HCT116 (cell line): Measurements from ENCODE around the gene KCNJ8. TPM values are rescaled to one million over a fixed set of nuclear protein-coding genes. Genes with fewer than 3 reads are reported as not detected.

Experiments used
- ATAC-seq: fragments of 200-7000 bp; cut with Tn5 transposase; 2 replicates; pipeline ENCODE4 v1.9.1; 2020; ENCODE audit warnings: mild to moderate bottlenecking, moderate library complexity
- BruUV-seq: library from RNA; stranded (reverse); fragments of 400-500 nt; replicated peaks from 2 replicates; lab custom pipeline; 2021; lab: Mats Ljungman, UMichigan
- CTCF ChIA-PET: fragments of 300-600 bp; sonication (Branson Sonifier 250); formaldehyde crosslinking; loops from one replicate; lab custom pipeline; 2021; ENCODE audit warnings: antibody characterized with exemption; lab: Charles Lee
- POLR2A ChIA-PET: fragments of 300-600, 350-600 bp; sonication (Branson Sonifier 250); formaldehyde crosslinking; loops from one replicate; lab custom pipeline; 2021; ENCODE audit warnings: antibody characterized with exemption; lab: Charles Lee
- RAD21 ChIA-PET, 2 experiments: fragments of 300-600 bp; sonication (Branson Sonifier 250); formaldehyde crosslinking; loops; one replicate each; lab custom pipeline; 2023; ENCODE audit warnings: low total read pairs in 2 of 2; ENCODE audit not compliant: uncharacterized antibody in 2 of 2, unreplicated experiment in 2 of 2, low non-redundant PET in 1 of 2; lab: Charles Lee
- DNase-seq: peaks from one replicate; pipeline ENCODE4 v3.0.0-alpha.2; 2010; ENCODE audit warnings: low read depth, low spot score
- H2AFZ ChIP-seq: fragments of 200-600 bp; shearing (Covaris generic), sonication (generic); 2 replicates; pipeline ENCODE4 v1.6.1; 2017; ENCODE audit warnings: low read depth, mixed run types, mixed read lengths, antibody characterized with exemption, low read length; ENCODE audit not compliant: poor library complexity, severe bottlenecking
- H3K27ac ChIP-seq: 2 replicates; pipeline ENCODE4 v1.5.1; 2012; ENCODE audit warnings: low read depth, low read length
- H3K27me3 ChIP-seq: fragments of 200-600 bp; sonication (generic); 2 replicates; pipeline ENCODE4 v1.6.1; 2016; ENCODE audit warnings: mixed run types, low read length, mixed read lengths; ENCODE audit not compliant: insufficient read depth
- H3K36me3 ChIP-seq, 2 experiments: fragments of 200-500 bp in 1 of 2; fragments of 200-600 bp in 1 of 2; sonication (Bioruptor generic) in 1 of 2; sonication (generic) in 1 of 2; 2 replicates each; pipeline versions ENCODE4 v1.5.1 to v1.6.1; 2014 to 2016; ENCODE audit warnings: low read length in 2 of 2, inconsistent platforms in 1 of 2, mixed read lengths in 1 of 2, mixed run types in 1 of 2; ENCODE audit not compliant: insufficient read depth in 2 of 2, control insufficient read depth in 1 of 2
- H3K4me1 ChIP-seq, 2 experiments: fragments of 200-600 bp in 1 of 2; sonication (generic) in 1 of 2; 2 replicates each; pipeline versions ENCODE4 v1.5.1 to v1.6.1; 2012 to 2017; ENCODE audit warnings: low read length in 2 of 2, inconsistent platforms in 1 of 2, mild to moderate bottlenecking in 1 of 2, mixed read lengths in 1 of 2, mixed run types in 1 of 2, moderate library complexity in 1 of 2; ENCODE audit not compliant: insufficient read depth in 2 of 2, control insufficient read depth in 1 of 2
- H3K4me2 ChIP-seq: fragments of 200-600 bp; sonication (generic); 2 replicates; pipeline ENCODE4 v1.6.1; 2017; ENCODE audit warnings: mixed run types, low read length, mixed read lengths
- H3K4me3 ChIP-seq, 2 experiments: fragments of 200-600 bp in 1 of 2; sonication (generic) in 1 of 2; replicated peaks in 1 of 2; 2 replicates each; pipeline ENCODE4 v1.5.1; 2011 to 2016; ENCODE audit warnings: low read length in 2 of 2, control low read depth in 1 of 2, low read depth in 1 of 2, mild to moderate bottlenecking in 1 of 2, mixed read lengths in 1 of 2, mixed run types in 1 of 2
- H3K79me2 ChIP-seq: fragments of 200-600 bp; sonication (generic); 2 replicates; pipeline ENCODE4 v1.6.1; 2017; ENCODE audit warnings: mild to moderate bottlenecking, mixed run types, low read length, moderate library complexity, mixed read lengths; ENCODE audit not compliant: insufficient read depth
- H3K9ac ChIP-seq: fragments of 200-600 bp; sonication (generic); 2 replicates; pipeline ENCODE4 v1.6.1; 2016; ENCODE audit warnings: low read length, mixed read lengths
- H3K9me2 ChIP-seq: fragments of 200-600 bp; sonication (generic), shearing (Covaris generic); 2 replicates; pipeline ENCODE4 v1.6.1; 2017; ENCODE audit warnings: mixed run types, mild to moderate bottlenecking, moderate library complexity; ENCODE audit not compliant: insufficient read depth
- H3K9me3 ChIP-seq, 2 experiments: fragments of 200-500 bp in 1 of 2; fragments of 200-600 bp in 1 of 2; sonication (Bioruptor generic) in 1 of 2; sonication (generic) in 1 of 2; 2 replicates each; pipeline ENCODE4 v1.6.1; 2014 to 2017; ENCODE audit warnings: low read length in 2 of 2, mixed read lengths in 2 of 2, inconsistent platforms in 1 of 2, low read depth in 1 of 2, mild to moderate bottlenecking in 1 of 2, mixed run types in 1 of 2, moderate library complexity in 1 of 2; ENCODE audit not compliant: control insufficient read depth in 1 of 2, insufficient read depth in 1 of 2
- H4K20me1 ChIP-seq: fragments of 200-600 bp; sonication (generic), shearing (Covaris generic); 2 replicates; pipeline ENCODE4 v1.6.1; 2017; ENCODE audit warnings: mixed run types, mild to moderate bottlenecking, moderate library complexity; ENCODE audit not compliant: insufficient read depth
- CEBPB ChIP-seq: IDR thresholded peaks from 2 replicates; pipeline ENCODE4 v1.6.1; 2012; ENCODE audit warnings: low read depth
- EGR1 ChIP-seq: IDR thresholded peaks from 2 replicates; pipeline ENCODE4 v1.6.1; 2012; ENCODE audit warnings: low read depth
- ELF1 ChIP-seq: IDR thresholded peaks from 2 replicates; pipeline ENCODE4 v1.6.1; 2012; ENCODE audit warnings: low read depth, borderline replicate concordance
- EZH2 ChIP-seq: fragments of 200-600 bp; sonication (generic); IDR thresholded peaks from 2 replicates; pipeline ENCODE4 v1.6.1; 2017; ENCODE audit warnings: antibody characterized with exemption, mixed run types
- EZH2phosphoT487 ChIP-seq: fragments of 200-600 bp; IDR thresholded peaks from 2 replicates; pipeline ENCODE4 v1.6.1; 2018; ENCODE audit warnings: antibody characterized with exemption, borderline replicate concordance
- FOSL1 ChIP-seq: IDR thresholded peaks from 2 replicates; pipeline ENCODE4 v1.6.1; 2012; ENCODE audit warnings: low read depth
- JUND ChIP-seq: IDR thresholded peaks from 2 replicates; pipeline ENCODE4 v1.6.1; 2012
- POLR2A ChIP-seq: IDR thresholded peaks from 2 replicates; pipeline ENCODE4 v1.7.0; 2011; ENCODE audit warnings: borderline replicate concordance; ENCODE audit not compliant: insufficient read depth, insufficient read length; ENCODE audit errors: extremely low read depth
- RAD21 ChIP-seq: IDR thresholded peaks from 2 replicates; pipeline ENCODE4 v1.6.1; 2012; ENCODE audit warnings: low read depth, mild to moderate bottlenecking
- SIN3A ChIP-seq: IDR thresholded peaks from 2 replicates; pipeline ENCODE4 v1.6.1; 2012; ENCODE audit warnings: low read depth
- SRF ChIP-seq: IDR thresholded peaks from 2 replicates; pipeline ENCODE4 v1.6.1; 2012; ENCODE audit warnings: low read depth
- TCF7L2 ChIP-seq: IDR thresholded peaks from 2 replicates; pipeline ENCODE4 v1.7.0; 2011; ENCODE audit warnings: borderline replicate concordance, inconsistent platforms; ENCODE audit not compliant: insufficient read depth, insufficient read length; ENCODE audit errors: extremely low read depth
- intact Hi-C: fragments of 100-400 bp; cut with micrococcal nuclease; formaldehyde crosslinking; loops from 2 replicates; pipeline ENCODE4 v1.10.0; 2022
- total RNA-seq: library from RNA; stranded (reverse); gene quantifications from one replicate; pipeline ENCODE4 v1.2.1, GENCODE V29; 2021; ENCODE audit not compliant: unreplicated experiment
- TF ChIP-seq, protein P1 (sequence below): IDR thresholded peaks from 2 replicates; pipeline ENCODE4 v1.6.1; 2012; ENCODE audit warnings: low read depth
- TF ChIP-seq, protein P2 (sequence below): IDR thresholded peaks from 2 replicates; pipeline ENCODE4 v1.6.1; 2012
- TF ChIP-seq, protein P3 (sequence below): IDR thresholded peaks from 2 replicates; pipeline ENCODE4 v1.6.1; 2011; ENCODE audit warnings: mild to moderate bottlenecking, low read length, moderate library complexity; ENCODE audit not compliant: insufficient replicate concordance; ENCODE audit errors: extremely low read depth

Gene KCNJ8
- total RNA-seq, 1 experiment from 2014 or later: 0.17 TPM

DNA sequence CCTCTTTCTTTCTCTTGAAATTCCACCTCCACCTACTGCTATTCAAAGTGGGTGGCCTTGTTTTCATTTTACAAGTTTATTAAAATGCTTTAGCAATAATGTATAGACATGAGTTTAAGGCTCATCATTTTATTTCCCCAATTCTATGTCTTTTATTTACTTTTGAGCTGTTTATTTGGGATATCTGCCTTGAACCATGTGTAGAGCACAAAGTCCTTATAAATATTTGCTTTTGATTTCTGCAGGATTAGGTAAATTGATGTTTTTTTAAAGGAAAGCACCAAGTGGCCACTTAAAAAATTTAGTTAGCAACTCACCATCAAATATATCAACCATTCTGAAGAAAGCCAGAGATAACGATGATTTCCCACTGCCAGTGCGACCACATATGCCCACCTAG, 39.8 kb upstream of the KCNJ8 start (continued):
- TF ChIP-seq, protein P1, sequence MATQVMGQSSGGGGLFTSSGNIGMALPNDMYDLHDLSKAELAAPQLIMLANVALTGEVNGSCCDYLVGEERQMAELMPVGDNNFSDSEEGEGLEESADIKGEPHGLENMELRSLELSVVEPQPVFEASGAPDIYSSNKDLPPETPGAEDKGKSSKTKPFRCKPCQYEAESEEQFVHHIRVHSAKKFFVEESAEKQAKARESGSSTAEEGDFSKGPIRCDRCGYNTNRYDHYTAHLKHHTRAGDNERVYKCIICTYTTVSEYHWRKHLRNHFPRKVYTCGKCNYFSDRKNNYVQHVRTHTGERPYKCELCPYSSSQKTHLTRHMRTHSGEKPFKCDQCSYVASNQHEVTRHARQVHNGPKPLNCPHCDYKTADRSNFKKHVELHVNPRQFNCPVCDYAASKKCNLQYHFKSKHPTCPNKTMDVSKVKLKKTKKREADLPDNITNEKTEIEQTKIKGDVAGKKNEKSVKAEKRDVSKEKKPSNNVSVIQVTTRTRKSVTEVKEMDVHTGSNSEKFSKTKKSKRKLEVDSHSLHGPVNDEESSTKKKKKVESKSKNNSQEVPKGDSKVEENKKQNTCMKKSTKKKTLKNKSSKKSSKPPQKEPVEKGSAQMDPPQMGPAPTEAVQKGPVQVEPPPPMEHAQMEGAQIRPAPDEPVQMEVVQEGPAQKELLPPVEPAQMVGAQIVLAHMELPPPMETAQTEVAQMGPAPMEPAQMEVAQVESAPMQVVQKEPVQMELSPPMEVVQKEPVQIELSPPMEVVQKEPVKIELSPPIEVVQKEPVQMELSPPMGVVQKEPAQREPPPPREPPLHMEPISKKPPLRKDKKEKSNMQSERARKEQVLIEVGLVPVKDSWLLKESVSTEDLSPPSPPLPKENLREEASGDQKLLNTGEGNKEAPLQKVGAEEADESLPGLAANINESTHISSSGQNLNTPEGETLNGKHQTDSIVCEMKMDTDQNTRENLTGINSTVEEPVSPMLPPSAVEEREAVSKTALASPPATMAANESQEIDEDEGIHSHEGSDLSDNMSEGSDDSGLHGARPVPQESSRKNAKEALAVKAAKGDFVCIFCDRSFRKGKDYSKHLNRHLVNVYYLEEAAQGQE: no peak

DNA sequence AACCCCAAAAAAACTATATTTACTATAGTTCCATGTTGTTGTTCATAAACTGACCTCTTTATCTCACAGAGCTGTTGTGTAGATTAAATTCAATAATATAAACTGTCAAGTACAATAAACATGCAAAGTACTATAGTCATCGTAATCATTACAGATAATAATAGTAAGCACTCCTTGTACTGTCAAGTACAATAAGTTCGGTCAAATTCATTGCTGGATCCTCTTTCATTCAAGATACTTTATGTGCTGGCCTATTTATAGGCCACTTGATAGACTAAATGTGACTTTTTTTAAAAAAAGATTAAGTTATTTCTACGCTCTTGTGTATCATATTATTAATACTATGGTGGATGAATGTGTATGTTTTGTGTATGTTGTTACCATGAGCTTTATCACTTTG, 39.2 kb upstream of the KCNJ8 start:
- no TSS peak for BruUV-seq
- Histone ChIP-seq H2AFZ (no peak overlapping the region), H3K4me2 (no peak overlapping the region), H3K79me2 (no peaks in the 10 kb centered on the region), H3K4me1 (no peaks in the 10 kb centered on the region), H3K27me3 (no peaks in the 10 kb centered on the region), H3K36me3 (no peaks in the 10 kb centered on the region), H3K9ac (no peak overlapping the region), H4K20me1 (no peaks in the 10 kb centered on the region), H3K9me3 (no peaks in the 10 kb centered on the region), H3K9me2 (no peaks in the 10 kb centered on the region), H3K27ac (no peak overlapping the region), H3K4me3 (no peak overlapping the region)
- intact Hi-C loops: no loop called here
- POLR2A ChIA-PET: no interaction called here
- ATAC-seq (no peak), DNase-seq (no peak)
- CTCF ChIA-PET: no interaction called here
- TF ChIP-seq SIN3A: no peak
- no peak for TF ChIP-seq SRF
- RAD21 ChIA-PET: no interaction called here

DNA sequence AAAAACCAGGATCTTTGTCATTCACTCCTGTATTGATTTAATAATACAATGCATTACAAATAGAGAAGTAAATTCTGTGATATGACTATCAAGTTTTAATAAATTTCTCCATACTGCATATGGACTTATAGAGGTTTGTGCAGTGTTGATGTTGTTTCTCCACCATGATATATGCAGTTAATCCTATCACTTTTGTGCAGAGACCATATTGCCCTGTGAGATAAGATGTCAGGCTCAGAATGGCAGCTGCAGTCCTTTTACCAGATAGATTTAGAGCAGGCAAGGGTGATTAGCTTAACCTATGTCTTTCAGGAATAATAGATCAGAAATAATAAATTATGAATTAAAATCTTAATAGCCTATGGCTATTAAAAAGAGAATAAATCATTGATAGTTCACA, 38.6 kb upstream of the KCNJ8 start:
- Histone ChIP-seq H4K20me1 (no peaks in the 10 kb centered on the region), H3K4me1 (no peaks in the 10 kb centered on the region), H3K27me3 (no peaks in the 10 kb centered on the region), H2AFZ (no peak overlapping the region), H3K27ac (no peak overlapping the region), H3K9me3 (no peaks in the 10 kb centered on the region), H3K4me3 (no peak overlapping the region), H3K9me2 (no peaks in the 10 kb centered on the region), H3K4me2 (no peak overlapping the region), H3K79me2 (no peaks in the 10 kb centered on the region), H3K9ac (no peak overlapping the region), H3K36me3 (no peaks in the 10 kb centered on the region)
- ATAC-seq (no peak), DNase-seq (no peak)
- CTCF ChIA-PET: no interaction called here
- RAD21 ChIA-PET: no interaction called here
- BruUV-seq: no TSS peak
- POLR2A ChIA-PET: no interaction called here
- intact Hi-C loops: no loop called here
- TF ChIP-seq EGR1 (no peak), RAD21 (no peak), FOSL1 (no peak), ELF1 (no peak), JUND (no peak), SIN3A (no peak), EZH2phosphoT487 (no peak), POLR2A (no peak), CEBPB (no peak), EZH2 (no peak), TCF7L2 (no peak)
- TF ChIP-seq, protein P2, sequence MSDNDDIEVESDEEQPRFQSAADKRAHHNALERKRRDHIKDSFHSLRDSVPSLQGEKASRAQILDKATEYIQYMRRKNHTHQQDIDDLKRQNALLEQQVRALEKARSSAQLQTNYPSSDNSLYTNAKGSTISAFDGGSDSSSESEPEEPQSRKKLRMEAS: no peak
- TF ChIP-seq, protein P3, sequence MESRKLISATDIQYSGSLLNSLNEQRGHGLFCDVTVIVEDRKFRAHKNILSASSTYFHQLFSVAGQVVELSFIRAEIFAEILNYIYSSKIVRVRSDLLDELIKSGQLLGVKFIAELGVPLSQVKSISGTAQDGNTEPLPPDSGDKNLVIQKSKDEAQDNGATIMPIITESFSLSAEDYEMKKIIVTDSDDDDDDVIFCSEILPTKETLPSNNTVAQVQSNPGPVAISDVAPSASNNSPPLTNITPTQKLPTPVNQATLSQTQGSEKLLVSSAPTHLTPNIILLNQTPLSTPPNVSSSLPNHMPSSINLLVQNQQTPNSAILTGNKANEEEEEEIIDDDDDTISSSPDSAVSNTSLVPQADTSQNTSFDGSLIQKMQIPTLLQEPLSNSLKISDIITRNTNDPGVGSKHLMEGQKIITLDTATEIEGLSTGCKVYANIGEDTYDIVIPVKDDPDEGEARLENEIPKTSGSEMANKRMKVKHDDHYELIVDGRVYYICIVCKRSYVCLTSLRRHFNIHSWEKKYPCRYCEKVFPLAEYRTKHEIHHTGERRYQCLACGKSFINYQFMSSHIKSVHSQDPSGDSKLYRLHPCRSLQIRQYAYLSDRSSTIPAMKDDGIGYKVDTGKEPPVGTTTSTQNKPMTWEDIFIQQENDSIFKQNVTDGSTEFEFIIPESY: no peak
